Activated CD8-positive, alpha-beta memory T cell treated with anti-CD3 and anti-CD28 coated beads, Interleukin-2, amount 10 ng/mL, durations not matched to agents 7 days and 5 days (primary cell): ENCODE measurements around the gene SIRPA. TPM values are rescaled to one million over a fixed set of nuclear protein-coding genes. Genes with fewer than 3 reads are reported as not detected.

Source experiments
- ATAC-seq: fragments of 150-1000 bp; cut with Tn5 transposase; one replicate; pipeline ENCODE4 v1.10.0; 2021; ENCODE audit warnings: moderate library complexity
- CTCF ChIA-PET: fragments of 350-600 bp; sonication (Branson Sonifier 250); formaldehyde crosslinking; loops from one replicate; lab custom pipeline; 2021; ENCODE audit warnings: antibody characterized with exemption; lab: Charles Lee
- DNase-seq: peaks from one replicate; pipeline ENCODE4 v3.0.0-alpha.2; 2020
- H3K27ac Mint-ChIP-seq: one replicate; pipeline ENCODE4 v1.8.0; 2021; ENCODE audit warnings: mild to moderate bottlenecking, mixed read lengths
- H3K27me3 Mint-ChIP-seq: one replicate; pipeline ENCODE4 v1.8.0; 2021; ENCODE audit warnings: mixed read lengths
- H3K36me3 Mint-ChIP-seq: one replicate; pipeline ENCODE4 v1.8.0; 2021; ENCODE audit warnings: mild to moderate bottlenecking, mixed read lengths
- H3K4me1 Mint-ChIP-seq: one replicate; pipeline ENCODE4 v1.8.0; 2021; ENCODE audit warnings: mixed read lengths
- H3K4me3 Mint-ChIP-seq: one replicate; pipeline ENCODE4 v1.8.0; 2021; ENCODE audit warnings: mild to moderate bottlenecking, moderate library complexity, mixed read lengths
- H3K9me3 Mint-ChIP-seq: one replicate; pipeline ENCODE4 v1.8.0; 2022; ENCODE audit warnings: low read depth, mixed read lengths
- total RNA-seq, 2 experiments: library from RNA; stranded (reverse); gene quantifications; one replicate each; pipeline ENCODE4 v1.2.3, GENCODE V29; 2021

SIRPA gene
- total RNA-seq, 2 experiments from 2014 or later, result not detected

GRCh38 chr20:1940581-1940980, 45.4 kb downstream of the SIRPA start:
- Mint-ChIP-seq H3K27me3 (peaks cover 18% of the 10 kb centered on the region), H3K4me1 (no peaks in the 10 kb centered on the region), H3K9me3 (no peaks in the 10 kb centered on the region), H3K27ac (no peak overlapping the region), H3K4me3 (no peak overlapping the region), H3K36me3 (no peaks in the 10 kb centered on the region)
- ATAC-seq (no peak), DNase-seq (no peak)
- CTCF ChIA-PET, result no interaction called here

- Mint-ChIP-seq H3K27me3 (peaks cover 22% of the 10 kb centered on the region), H3K9me3 (no peaks in the 10 kb centered on the region), H3K4me3 (no peak overlapping the region), H3K36me3 (no peaks in the 10 kb centered on the region), H3K4me1 (no peaks in the 10 kb centered on the region), H3K27ac (no peak overlapping the region)
- CTCF ChIA-PET, result no interaction called here
- ATAC-seq (no peak), DNase-seq (no peak)
Measured at GRCh38 chr20:1941226-1941625, 46.0 kb downstream of the SIRPA start.

GRCh38 chr20:1942061-1942460, 46.9 kb downstream of the SIRPA start:
- Mint-ChIP-seq H3K9me3 (no peaks in the 10 kb centered on the region), H3K27me3 (peaks cover 29% of the 10 kb centered on the region), H3K27ac (no peak overlapping the region), H3K4me3 (no peak overlapping the region), H3K36me3 (no peaks in the 10 kb centered on the region), H3K4me1 (no peaks in the 10 kb centered on the region)
- CTCF ChIA-PET, result no interaction called here
- DNase-seq (no peak), ATAC-seq (no peak)

- no peak overlapping the region for H3K4me3 Mint-ChIP-seq
- no peaks in the 10 kb centered on the region for H3K9me3 Mint-ChIP-seq
- no peak for ATAC-seq
- no peak overlapping the region for H3K27ac Mint-ChIP-seq
- H3K36me3 Mint-ChIP-seq, result no peaks in the 10 kb centered on the region
- H3K27me3 Mint-ChIP-seq, result peaks cover 33% of the 10 kb centered on the region
- DNase-seq, result no peak
- CTCF ChIA-PET, result no interaction called here
- H3K4me1 Mint-ChIP-seq, result no peaks in the 10 kb centered on the region
Measured at GRCh38 chr20:1942486-1943274, 47.5 kb downstream of the SIRPA start.

- Mint-ChIP-seq H3K27me3 (peaks cover 39% of the 10 kb centered on the region), H3K27ac (no peak overlapping the region), H3K36me3 (no peaks in the 10 kb centered on the region), H3K4me3 (no peak overlapping the region), H3K9me3 (no peaks in the 10 kb centered on the region), H3K4me1 (no peaks in the 10 kb centered on the region)
- CTCF ChIA-PET, result no interaction called here
- ATAC-seq (no peak), DNase-seq (no peak)
Measured at GRCh38 chr20:1943275-1944002, 48.2 kb downstream of the SIRPA start.

- ATAC-seq, result no peak
- CTCF ChIA-PET, result no interaction called here
- no peaks in the 10 kb centered on the region for H3K4me1 Mint-ChIP-seq
Measured at GRCh38 chr20:1944345-1945091, 49.3 kb downstream of the SIRPA start.

GRCh38 chr20:1945134-1945618, 50.0 kb downstream of the SIRPA start:
- H3K36me3 Mint-ChIP-seq, result no peaks in the 10 kb centered on the region
- no peak overlapping the region for H3K4me3 Mint-ChIP-seq
- no peak overlapping the region for H3K27ac Mint-ChIP-seq
- CTCF ChIA-PET, result no interaction called here
- no peaks in the 10 kb centered on the region for H3K4me1 Mint-ChIP-seq
- peaks cover 48% of the 10 kb centered on the region for H3K27me3 Mint-ChIP-seq
- no peaks in the 10 kb centered on the region for H3K9me3 Mint-ChIP-seq
- no peak for ATAC-seq
- no peak for DNase-seq

More at GRCh38 chr20:1944345-1945091, 49.3 kb downstream of the SIRPA start:
- Mint-ChIP-seq H3K27ac (no peak overlapping the region), H3K4me3 (no peak overlapping the region), H3K27me3 (peaks cover 44% of the 10 kb centered on the region), H3K36me3 (no peaks in the 10 kb centered on the region), H3K9me3 (no peaks in the 10 kb centered on the region)
- DNase-seq, result no peak

- H3K27me3 Mint-ChIP-seq, result peaks cover 48% of the 10 kb centered on the region
- CTCF ChIA-PET, result no interaction called here
- no peak overlapping the region for H3K27ac Mint-ChIP-seq
- H3K9me3 Mint-ChIP-seq, result no peaks in the 10 kb centered on the region
- H3K36me3 Mint-ChIP-seq, result no peaks in the 10 kb centered on the region
- no peaks in the 10 kb centered on the region for H3K4me1 Mint-ChIP-seq
- no peak for ATAC-seq
- no peak overlapping the region for H3K4me3 Mint-ChIP-seq
- DNase-seq, result no peak
Measured at GRCh38 chr20:1945660-1946059, 50.5 kb downstream of the SIRPA start.

GRCh38 chr20:1946442-1946761, 51.2 kb downstream of the SIRPA start:
- ATAC-seq (no peak), DNase-seq (no peak)
- Mint-ChIP-seq H3K4me3 (no peak overlapping the region), H3K27me3 (peaks cover 52% of the 10 kb centered on the region), H3K27ac (no peak overlapping the region), H3K36me3 (no peaks in the 10 kb centered on the region), H3K4me1 (no peaks in the 10 kb centered on the region), H3K9me3 (no peaks in the 10 kb centered on the region)
- CTCF ChIA-PET, result interaction anchor here (1.4 kb wide), 1 partner anchor 19 kb away, joined by 4 read pairs; no protein-coding TSS in a partner anchor

GRCh38 chr20:1946762-1947534, 51.7 kb downstream of the SIRPA start:
- no peaks in the 10 kb centered on the region for H3K9me3 Mint-ChIP-seq
- H3K4me3 Mint-ChIP-seq, result no peak overlapping the region
- H3K27me3 Mint-ChIP-seq, result peaks cover 52% of the 10 kb centered on the region
- H3K27ac Mint-ChIP-seq, result no peak overlapping the region
- no peaks in the 10 kb centered on the region for H3K4me1 Mint-ChIP-seq
- no peaks in the 10 kb centered on the region for H3K36me3 Mint-ChIP-seq
- CTCF ChIA-PET, result interaction anchor here (1.4 kb wide), 1 partner anchor 18 kb away, joined by 4 read pairs; no protein-coding TSS in a partner anchor
- no peak for DNase-seq
- ATAC-seq, result no peak

GRCh38 chr20:1947535-1947846, 52.3 kb downstream of the SIRPA start:
- DNase-seq, result no peak
- no peaks in the 10 kb centered on the region for H3K9me3 Mint-ChIP-seq
- no peak overlapping the region for H3K4me3 Mint-ChIP-seq
- CTCF ChIA-PET, result interaction anchor here (1.4 kb wide), 1 partner anchor 17 kb away, joined by 4 read pairs; no protein-coding TSS in a partner anchor
- peaks cover 51% of the 10 kb centered on the region for H3K27me3 Mint-ChIP-seq
- H3K27ac Mint-ChIP-seq, result no peak overlapping the region
- H3K36me3 Mint-ChIP-seq, result no peaks in the 10 kb centered on the region
- ATAC-seq, result no peak
- no peaks in the 10 kb centered on the region for H3K4me1 Mint-ChIP-seq

GRCh38 chr20:1949347-1950100, 54.3 kb downstream of the SIRPA start:
- H3K27ac Mint-ChIP-seq, result no peak overlapping the region
- H3K27me3 Mint-ChIP-seq, result peaks cover 36% of the 10 kb centered on the region
- no peak for DNase-seq
- H3K36me3 Mint-ChIP-seq, result no peaks in the 10 kb centered on the region
- CTCF ChIA-PET, result no interaction called here
- ATAC-seq, result no peak
- no peak overlapping the region for H3K4me3 Mint-ChIP-seq
- H3K9me3 Mint-ChIP-seq, result no peaks in the 10 kb centered on the region
- H3K4me1 Mint-ChIP-seq, result no peaks in the 10 kb centered on the region
